ENCODE data around the gene C10orf105.

The C10orf105 gene

GRCh38 chr10:71719464-71720201, at the start of gene C10orf105:
C10orf105 (minus strand) TSS chr10:71719778; CDS start chr10:71716337, 3,441 bp downstream.
- no peak for DNase-seq

- no peak for DNase-seq
Measured at GRCh38 chr10:71767420-71768035, 48.0 kb upstream of the C10orf105 start.

GRCh38 chr10:71766717-71767419, 47.3 kb upstream of the C10orf105 start:
- DNase-seq = peak; percentile 93

GRCh38 chr10:71765906-71766716, 46.5 kb upstream of the C10orf105 start:
- no peak for DNase-seq

- no peak for DNase-seq
Measured at GRCh38 chr10:71765176-71765904, 45.8 kb upstream of the C10orf105 start.

- no peak for DNase-seq
Measured at GRCh38 chr10:71763352-71764127, 44.0 kb upstream of the C10orf105 start.

- DNase-seq = no peak
Measured at GRCh38 chr10:71762324-71762723, 42.7 kb upstream of the C10orf105 start.

- no peak for DNase-seq
Measured at GRCh38 chr10:71761541-71762113, 42.0 kb upstream of the C10orf105 start.

- no peak for DNase-seq
Measured at GRCh38 chr10:71761105-71761511, 41.5 kb upstream of the C10orf105 start.

- no peak for DNase-seq
Measured at GRCh38 chr10:71757399-71757922, 37.9 kb upstream of the C10orf105 start.

GRCh38 chr10:71756311-71757191, 37.0 kb upstream of the C10orf105 start:
- peak; percentile 36 for DNase-seq

GRCh38 chr10:71755179-71755879, 35.8 kb upstream of the C10orf105 start:
- no peak for DNase-seq

GRCh38 chr10:71754562-71754961, 35.0 kb upstream of the C10orf105 start:
- peak; percentile 55 for DNase-seq

- no peak for DNase-seq
Measured at GRCh38 chr10:71753960-71754505, 34.5 kb upstream of the C10orf105 start.

GRCh38 chr10:71753091-71753959, 33.7 kb upstream of the C10orf105 start:
- peak; percentile 88 for DNase-seq

- peak; percentile 41 for DNase-seq
Measured at GRCh38 chr10:71752391-71753090, 33.0 kb upstream of the C10orf105 start.

Measured in hematopoietic multipotent progenitor cell treated with erythropoietin and hydrocortisone succinate and interleukin-3 and kit ligand, for 6 days (in vitro differentiated cells).